NCI-H2107 (cell line): ENCODE results near the gene ORAI3.

Experiments
- DNase-seq: peaks from one replicate; lab custom pipeline; 2025; lab: John Stamatoyannopoulos, UW

Gene ORAI3

DNA sequence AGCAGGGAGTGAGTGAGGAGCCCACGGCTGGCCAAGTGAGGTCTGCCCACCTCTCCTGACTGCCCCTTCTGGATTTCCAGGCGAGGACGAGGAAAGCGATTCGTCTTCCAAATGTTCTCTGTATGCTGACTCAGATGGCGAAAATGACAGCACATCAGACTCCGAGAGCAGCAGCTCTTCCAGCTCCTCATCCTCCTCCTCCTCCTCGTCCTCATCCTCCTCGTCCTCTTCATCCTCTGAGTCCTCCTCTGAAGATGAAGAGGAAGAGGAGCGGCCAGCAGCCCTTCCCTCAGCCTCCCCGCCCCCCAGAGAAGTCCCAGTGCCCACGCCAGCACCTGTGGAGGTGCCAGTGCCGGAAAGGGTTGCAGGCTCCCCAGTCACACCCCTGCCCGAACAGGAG, 22.4 kb downstream of the ORAI3 start:
- DNase-seq: no peak

GRCh38 chr16:30972872-30973271, 24.0 kb downstream of the ORAI3 start:
- no peak for DNase-seq

DNA sequence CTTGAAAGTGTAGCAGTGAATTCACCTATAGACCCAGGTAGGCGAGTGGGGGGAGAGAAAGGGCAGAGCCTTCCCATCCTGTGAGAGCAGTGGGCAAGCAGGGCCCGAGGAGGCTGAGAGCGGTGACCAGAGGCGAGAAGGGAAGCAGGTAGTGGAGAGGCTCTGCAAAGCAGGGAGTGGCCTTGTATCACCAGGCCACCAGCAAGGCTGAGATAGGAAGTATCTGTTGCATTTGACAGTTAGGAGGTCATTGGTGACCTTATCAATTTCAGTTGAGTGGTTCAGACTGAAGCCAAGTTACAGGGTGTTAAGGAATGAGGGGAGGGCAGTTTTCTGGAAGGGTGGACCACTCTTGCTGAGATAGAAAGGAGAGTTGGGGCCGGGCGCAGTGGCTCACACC, 25.5 kb downstream of the ORAI3 start:
- no peak for DNase-seq

DNA sequence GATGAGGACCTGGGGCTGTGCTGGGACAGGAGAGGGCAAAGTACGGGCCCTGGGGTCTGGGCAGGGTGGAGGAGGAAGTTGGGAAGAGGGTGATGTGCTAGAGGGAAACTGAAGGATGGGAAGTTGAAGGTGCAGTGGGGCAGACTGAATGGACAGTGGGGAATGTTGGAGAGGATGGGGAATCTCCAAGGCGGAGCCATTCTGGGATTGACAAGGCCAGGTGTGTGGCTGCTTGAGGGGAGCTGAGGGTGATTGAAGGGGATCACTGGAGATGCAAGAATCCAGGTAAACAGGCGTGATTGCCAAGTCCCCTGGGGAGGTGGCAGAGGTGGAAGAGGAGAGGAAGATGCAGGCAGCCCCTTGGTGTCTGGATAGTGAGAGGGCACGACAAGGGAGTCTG, 27.6 kb downstream of the ORAI3 start:
- no peak for DNase-seq

- no peak for DNase-seq
Observed at GRCh38 chr16:30977502-30977901, 28.6 kb downstream of the ORAI3 start.

DNA sequence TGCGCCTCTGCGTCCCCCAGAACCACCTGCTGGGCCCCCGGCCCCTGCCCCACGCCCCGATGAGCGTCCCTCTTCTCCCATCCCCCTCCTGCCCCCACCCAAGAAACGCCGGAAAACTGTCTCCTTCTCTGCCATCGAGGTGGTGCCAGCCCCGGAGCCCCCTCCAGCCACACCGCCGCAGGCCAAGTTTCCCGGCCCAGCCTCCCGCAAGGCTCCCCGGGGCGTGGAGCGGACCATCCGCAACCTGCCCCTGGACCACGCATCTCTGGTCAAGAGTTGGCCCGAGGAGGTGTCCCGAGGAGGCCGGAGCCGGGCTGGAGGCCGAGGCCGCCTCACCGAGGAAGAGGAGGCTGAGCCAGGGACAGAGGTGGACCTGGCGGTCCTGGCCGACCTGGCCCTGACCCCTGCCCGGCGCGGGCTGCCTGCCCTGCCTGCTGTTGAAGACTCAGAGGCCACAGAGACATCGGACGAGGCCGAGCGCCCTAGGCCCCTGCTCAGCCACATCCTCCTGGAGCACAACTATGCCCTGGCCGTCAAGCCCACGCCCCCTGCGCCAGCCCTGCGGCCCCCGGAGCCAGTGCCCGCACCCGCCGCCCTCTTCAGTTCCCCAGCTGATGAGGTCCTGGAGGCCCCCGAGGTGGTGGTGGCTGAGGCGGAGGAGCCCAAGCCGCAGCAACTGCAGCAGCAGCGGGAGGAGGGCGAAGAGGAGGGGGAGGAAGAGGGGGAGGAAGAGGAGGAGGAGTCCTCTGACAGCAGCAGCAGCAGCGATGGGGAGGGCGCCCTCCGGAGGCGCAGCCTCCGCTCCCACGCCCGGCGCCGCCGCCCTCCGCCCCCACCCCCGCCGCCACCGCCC, 30.5 kb downstream of the ORAI3 start:
- DNase-seq: no peak

- DNase-seq: no peak
Observed at GRCh38 chr16:30980023-30980371, 31.1 kb downstream of the ORAI3 start.

GRCh38 chr16:30980434-30980833, 31.6 kb downstream of the ORAI3 start:
- no peak for DNase-seq

DNA sequence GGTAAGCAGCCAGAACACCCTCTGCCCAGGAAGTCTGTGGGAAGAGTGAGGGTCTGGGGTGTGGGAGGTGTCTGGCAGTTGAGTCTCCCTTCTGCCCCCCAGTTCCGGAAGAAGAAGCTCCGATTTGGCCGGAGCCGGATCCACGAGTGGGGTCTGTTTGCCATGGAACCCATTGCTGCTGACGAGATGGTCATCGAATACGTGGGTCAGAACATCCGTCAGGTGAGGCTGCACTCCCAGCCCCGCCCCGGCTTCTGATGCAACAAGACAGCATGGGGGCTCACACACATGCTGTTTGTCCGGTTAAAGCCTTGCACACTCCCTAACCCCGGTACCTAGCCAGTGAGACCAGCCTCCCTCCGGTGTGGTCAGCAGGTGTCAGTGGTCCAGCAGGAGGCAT, 32.1 kb downstream of the ORAI3 start:
- no peak for DNase-seq

DNA sequence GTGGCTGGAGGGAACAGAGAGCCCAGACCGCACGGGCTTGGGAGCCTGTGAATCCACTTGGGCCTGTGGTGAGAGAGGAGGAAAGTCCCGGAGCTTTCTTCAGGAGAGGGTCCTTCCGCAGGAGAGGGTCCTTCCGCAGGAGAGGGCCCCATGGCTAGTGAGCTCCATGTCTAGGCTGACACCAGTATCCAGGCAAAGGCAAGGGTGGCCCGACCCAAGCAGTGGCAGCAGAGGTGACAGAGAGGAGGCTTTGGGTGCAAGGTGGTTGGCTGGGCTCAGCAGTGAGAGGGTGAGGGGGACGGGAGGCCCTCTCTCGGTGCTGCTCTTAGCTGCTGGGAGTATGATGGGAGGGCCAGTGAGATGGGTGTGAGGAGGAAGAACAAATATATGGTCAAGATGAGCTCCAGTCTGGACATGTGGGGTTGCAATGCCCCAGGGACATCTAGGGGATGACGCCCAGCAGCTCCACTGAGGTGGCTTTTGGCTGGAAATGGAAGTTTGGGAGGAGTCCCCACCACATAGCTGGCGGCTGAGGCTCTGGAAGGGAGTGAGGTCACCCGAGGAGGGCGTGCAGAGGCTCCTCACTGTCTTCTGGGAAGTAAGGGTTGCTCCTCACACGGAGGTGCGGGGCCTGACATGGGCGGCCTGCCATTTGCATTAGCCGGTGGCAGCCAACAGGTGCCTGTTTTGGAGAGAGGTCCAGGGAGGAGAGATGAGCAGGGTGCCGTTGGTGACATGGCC, 33.9 kb downstream of the ORAI3 start:
- no peak for DNase-seq

DNA sequence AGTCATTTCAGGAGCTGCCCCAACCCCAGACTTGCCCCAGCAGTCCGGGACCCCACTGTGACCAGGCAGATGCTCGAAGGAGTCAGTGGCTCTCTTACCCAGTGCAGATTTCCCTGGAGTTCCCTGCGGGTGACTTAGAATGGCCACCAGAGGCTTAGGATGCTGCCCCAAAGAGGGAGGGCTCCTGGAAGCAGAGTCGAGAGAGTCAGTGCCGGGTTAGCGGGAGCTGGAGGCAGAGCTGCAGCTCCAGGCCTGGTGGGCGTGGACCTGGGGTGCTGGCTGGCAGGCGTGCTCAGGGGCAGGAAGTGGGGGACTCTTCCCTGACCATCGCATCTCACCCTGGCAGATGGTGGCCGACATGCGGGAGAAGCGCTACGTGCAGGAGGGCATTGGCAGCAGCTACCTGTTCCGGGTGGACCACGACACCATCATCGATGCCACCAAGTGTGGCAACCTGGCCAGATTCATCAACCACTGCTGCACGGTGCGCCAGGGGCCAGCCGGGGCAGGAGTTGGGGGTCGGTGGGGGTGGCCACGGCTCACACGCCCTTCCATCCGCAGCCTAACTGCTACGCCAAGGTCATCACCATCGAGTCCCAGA, 34.5 kb downstream of the ORAI3 start:
- no peak for DNase-seq

DNA sequence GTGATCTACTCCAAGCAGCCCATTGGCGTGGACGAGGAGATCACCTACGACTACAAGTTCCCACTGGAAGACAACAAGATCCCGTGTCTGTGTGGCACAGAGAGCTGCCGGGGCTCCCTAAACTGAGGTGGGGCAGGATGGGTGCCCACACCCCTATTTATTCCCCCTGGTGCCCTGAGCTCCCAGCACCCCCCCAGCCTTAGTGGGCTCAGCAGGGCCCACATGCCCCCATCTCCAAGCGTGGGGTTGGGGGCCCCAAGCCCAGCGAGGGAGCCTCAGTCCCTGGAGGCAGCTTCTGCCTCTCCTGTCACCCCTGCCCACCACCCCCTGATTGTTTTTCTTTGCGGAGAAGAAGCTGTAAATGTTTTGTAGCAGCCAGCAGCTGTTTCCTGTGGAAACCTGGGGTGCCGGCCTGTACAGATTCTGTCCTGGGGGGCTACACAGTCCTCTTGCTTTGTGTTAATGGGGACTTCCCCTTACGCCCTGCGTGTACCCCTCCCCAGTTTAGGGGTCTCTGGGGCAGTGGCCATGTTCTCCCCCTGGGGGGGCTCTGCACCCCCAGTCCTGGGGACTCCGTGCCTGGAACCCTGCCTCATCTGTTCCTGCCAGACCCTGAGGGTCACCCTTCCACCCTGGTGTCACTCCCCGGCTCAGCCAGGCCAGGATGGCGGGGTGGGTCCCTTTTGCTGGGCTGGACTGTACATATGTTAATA, 35.2 kb downstream of the ORAI3 start:
- no peak for DNase-seq

- DNase-seq: peak; percentile 75
Observed at GRCh38 chr16:30984669-30985400, 36.0 kb downstream of the ORAI3 start, which contains the start of gene HSD3B7. TSS of gene HSD3B7 (plus strand) at chr16:30985207. CDS start at chr16:30985659, 452 bp downstream.

- DNase-seq: peak; percentile 79
Observed at GRCh38 chr16:30985401-30986128, 36.7 kb downstream of the ORAI3 start.

- DNase-seq: no peak
Observed at GRCh38 chr16:30986129-30986991, 37.5 kb downstream of the ORAI3 start.

DNA sequence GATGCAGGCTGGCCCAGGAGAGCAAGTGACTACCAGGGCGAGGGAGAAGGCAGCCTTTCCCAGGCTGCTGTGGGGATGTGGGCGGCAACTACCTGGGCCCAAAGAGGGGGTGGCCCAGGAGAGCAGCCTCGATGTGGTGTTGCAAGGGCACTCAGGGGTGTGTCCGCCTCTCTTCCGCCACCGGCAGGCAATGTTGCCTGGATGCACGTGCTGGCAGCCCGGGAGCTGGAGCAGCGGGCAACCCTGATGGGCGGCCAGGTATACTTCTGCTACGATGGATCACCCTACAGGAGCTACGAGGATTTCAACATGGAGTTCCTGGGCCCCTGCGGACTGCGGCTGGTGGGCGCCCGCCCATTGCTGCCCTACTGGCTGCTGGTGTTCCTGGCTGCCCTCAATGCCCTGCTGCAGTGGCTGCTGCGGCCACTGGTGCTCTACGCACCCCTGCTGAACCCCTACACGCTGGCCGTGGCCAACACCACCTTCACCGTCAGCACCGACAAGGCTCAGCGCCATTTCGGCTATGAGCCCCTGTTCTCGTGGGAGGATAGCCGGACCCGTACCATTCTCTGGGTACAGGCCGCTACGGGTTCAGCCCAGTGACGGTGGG, 38.8 kb downstream of the ORAI3 start:
- DNase-seq: no peak

- no peak for DNase-seq
Observed at GRCh38 chr16:30989469-30990047, 40.7 kb downstream of the ORAI3 start.

DNA sequence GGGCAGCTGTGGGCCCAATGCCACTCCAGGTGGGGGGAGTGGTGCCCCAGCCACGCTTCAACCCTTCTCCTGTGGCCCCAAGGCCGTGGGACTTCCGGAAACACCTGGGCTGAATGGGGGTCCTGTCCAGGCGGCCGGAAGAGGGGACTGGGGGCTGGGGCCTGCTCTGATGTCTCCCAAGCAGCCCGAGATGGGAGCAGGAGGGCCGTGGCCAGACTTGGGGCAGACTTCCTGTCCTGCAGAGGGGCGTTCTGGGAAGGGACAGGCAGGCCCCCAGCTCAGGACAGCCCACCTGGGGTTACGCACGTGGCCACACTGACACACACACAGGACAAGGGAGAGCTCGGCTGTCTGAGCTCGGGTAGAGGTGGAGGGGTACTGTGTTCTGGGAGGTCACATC, 41.2 kb downstream of the ORAI3 start:
- no peak for DNase-seq

GRCh38 chr16:30991052-30991451, 42.2 kb downstream of the ORAI3 start:
- DNase-seq: no peak
